Chondrocyte (in vitro differentiated cells): ENCODE measurements around the gene MARVELD3. TPM values are rescaled to one million over a fixed set of nuclear protein-coding genes. Genes with fewer than 3 reads are reported as not detected.
A peak's percentile ranks its signal among the peaks of the same experiment; 100 is the strongest.

ENCODE experiments used
- DNase-seq: peaks from one replicate; pipeline ENCODE4 v3.0.0; 2021; ENCODE audit warnings: mixed read lengths, low spot score
- H3K27ac Mint-ChIP-seq: one replicate; pipeline ENCODE4 v1.8.0; 2021; ENCODE audit warnings: mild to moderate bottlenecking, moderate library complexity, mixed read lengths; ENCODE audit not compliant: unreplicated experiment
- H3K27me3 Mint-ChIP-seq: 2 replicates; pipeline ENCODE4 v1.8.0; 2021; ENCODE audit warnings: low read depth, mixed read lengths
- H3K36me3 Mint-ChIP-seq: 2 replicates; pipeline ENCODE4 v1.8.0; 2021; ENCODE audit warnings: low read depth, mixed read lengths
- H3K4me1 Mint-ChIP-seq: 2 replicates; pipeline ENCODE4 v1.8.0; 2021; ENCODE audit warnings: low read depth, mild to moderate bottlenecking, mixed read lengths
- H3K4me3 Mint-ChIP-seq: one replicate; pipeline ENCODE4 v1.8.0; 2021; ENCODE audit warnings: mild to moderate bottlenecking, moderate library complexity, mixed read lengths; ENCODE audit not compliant: unreplicated experiment
- H3K9me3 Mint-ChIP-seq: 2 replicates; pipeline ENCODE4 v1.8.0; 2021; ENCODE audit warnings: low read depth, mixed read lengths
- total RNA-seq: library from RNA; stranded (reverse); gene quantifications from 3 replicates; pipeline ENCODE4 v1.2.1, GENCODE V29; 2021
- TF ChIP-seq, protein P1 (sequence below): fragments of 200-600 bp; sonication (generic); IDR thresholded peaks from 2 replicates; pipeline ENCODE4 v1.5.0; 2021; ENCODE audit warnings: antibody characterized with exemption, mild to moderate bottlenecking, moderate library complexity

MARVELD3 gene
- total RNA-seq, 1 donor from 2014 or later = 2.4 TPM

DNA sequence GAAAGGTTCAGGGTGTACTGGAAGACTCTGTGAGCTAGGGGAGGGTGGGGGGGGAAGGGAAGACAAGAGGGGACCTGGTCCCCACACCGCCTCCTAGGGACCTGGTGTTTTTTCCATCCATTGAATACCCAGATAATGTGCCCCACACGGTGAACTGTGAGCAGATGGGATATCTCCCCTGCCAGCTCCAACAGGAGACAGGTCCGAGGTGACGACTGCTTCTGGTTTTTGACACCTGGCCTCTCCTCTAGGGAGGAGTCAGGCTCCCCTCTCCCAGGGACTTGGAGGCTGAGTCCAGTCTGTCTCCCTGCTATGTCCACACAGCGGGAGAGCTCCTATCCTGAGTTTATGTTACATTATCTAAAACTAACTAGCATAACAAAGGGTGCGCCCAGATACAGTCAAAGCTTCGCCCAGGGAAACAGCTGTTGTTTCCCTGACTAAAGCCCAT is 1.8 kb downstream of the MARVELD3 start:
- Mint-ChIP-seq H3K4me1 (peaks cover 21% of the 10 kb centered on the region), H3K27me3 (no peaks in the 10 kb centered on the region), H3K27ac (no peak overlapping the region), H3K36me3 (no peaks in the 10 kb centered on the region), H3K4me3 (no peak overlapping the region), H3K9me3 (no peaks in the 10 kb centered on the region)
- TF ChIP-seq, protein P1, sequence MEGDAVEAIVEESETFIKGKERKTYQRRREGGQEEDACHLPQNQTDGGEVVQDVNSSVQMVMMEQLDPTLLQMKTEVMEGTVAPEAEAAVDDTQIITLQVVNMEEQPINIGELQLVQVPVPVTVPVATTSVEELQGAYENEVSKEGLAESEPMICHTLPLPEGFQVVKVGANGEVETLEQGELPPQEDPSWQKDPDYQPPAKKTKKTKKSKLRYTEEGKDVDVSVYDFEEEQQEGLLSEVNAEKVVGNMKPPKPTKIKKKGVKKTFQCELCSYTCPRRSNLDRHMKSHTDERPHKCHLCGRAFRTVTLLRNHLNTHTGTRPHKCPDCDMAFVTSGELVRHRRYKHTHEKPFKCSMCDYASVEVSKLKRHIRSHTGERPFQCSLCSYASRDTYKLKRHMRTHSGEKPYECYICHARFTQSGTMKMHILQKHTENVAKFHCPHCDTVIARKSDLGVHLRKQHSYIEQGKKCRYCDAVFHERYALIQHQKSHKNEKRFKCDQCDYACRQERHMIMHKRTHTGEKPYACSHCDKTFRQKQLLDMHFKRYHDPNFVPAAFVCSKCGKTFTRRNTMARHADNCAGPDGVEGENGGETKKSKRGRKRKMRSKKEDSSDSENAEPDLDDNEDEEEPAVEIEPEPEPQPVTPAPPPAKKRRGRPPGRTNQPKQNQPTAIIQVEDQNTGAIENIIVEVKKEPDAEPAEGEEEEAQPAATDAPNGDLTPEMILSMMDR = peak; percentile 12
- DNase-seq = no peak

DNA sequence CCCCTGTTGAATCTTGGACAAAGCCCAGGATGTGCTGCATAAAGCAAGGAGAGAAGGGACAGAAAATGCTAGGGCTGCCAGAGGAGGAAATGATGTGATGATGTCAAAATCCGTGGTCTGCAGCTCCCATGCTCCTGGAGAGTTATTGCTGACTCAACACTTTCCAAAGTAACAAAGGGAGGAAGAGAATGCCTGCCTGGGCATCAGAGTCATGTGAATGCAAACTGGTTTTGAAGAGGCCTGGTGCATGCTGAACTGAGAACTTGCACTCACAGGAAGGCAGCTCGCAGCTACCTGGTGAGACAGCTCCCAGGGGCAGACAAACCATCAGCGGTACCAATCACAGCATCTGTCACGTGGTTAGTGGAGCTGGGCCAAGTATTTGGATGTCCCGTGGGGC is 2.8 kb downstream of the MARVELD3 start:
- Mint-ChIP-seq H3K4me3 (no peak overlapping the region), H3K27me3 (no peaks in the 10 kb centered on the region), H3K9me3 (no peaks in the 10 kb centered on the region), H3K4me1 (peaks cover 21% of the 10 kb centered on the region), H3K27ac (peak overlapping the region; percentile 81), H3K36me3 (peaks cover 1% of the 10 kb centered on the region)
- TF ChIP-seq, protein P1 = no peak
- DNase-seq = no peak

DNA sequence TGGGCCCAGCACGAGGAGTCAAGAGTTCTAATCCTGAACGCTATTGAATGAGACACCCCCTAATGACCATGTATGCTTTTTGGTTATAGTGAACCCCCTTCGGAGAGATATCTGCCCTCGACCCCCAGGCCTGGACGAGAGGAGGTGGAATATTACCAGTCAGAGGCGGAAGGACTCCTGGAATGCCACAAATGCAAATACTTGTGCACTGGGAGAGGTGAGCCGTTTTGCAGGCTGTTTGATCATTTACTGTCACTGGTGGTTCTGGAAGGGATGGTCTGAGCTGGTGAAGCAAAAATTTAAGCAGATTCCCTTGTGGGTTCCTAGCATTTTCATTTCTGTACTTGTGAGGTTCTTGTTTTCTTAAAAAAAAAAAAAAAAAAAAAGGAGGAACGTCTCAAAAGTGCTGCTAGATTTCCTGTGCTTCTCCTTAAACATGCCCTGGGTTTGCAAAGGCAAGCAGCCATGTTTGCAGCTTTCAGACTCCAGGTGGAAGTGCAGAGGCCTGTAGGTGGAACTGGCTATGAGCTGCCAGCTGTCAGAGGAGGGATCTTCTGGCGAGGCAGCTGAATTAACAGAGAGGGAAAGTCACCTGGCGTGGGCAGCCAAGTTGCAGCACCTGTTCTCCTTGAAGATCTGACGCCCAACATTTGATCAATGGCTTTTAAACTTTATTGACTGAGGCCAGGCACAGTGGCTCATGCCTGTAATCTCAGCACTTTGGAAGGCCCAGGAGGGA is 3.5 kb downstream of the MARVELD3 start:
- DNase-seq = no peak
- H3K4me3 Mint-ChIP-seq = no peak overlapping the region
- no peaks in the 10 kb centered on the region for H3K27me3 Mint-ChIP-seq
- H3K36me3 Mint-ChIP-seq = peaks cover 1% of the 10 kb centered on the region
- peak overlapping the region; percentile 81 for H3K27ac Mint-ChIP-seq
- no peaks in the 10 kb centered on the region for H3K9me3 Mint-ChIP-seq
- peaks cover 21% of the 10 kb centered on the region for H3K4me1 Mint-ChIP-seq
- TF ChIP-seq, protein P1 = no peak

DNA sequence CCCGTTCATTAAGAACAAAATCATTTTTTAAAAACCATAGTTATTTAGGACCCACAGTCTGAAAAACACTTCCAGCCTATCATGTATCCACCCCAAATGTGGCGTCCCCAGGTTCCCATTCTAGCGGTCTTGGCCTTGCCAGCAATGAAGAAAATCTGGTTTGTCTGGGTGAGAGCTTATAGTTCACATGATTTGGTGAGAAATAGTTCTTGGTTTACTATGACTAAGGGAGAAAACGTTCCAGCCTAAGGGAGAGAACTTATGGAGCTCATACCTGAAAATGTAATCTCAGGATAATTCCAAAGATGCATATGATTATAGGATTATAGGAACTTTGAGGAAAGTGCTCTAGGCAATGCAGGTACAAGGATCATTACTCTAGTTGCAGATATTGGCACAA is 4.8 kb downstream of the MARVELD3 start:
- no peaks in the 10 kb centered on the region for H3K9me3 Mint-ChIP-seq
- peaks cover 21% of the 10 kb centered on the region for H3K4me1 Mint-ChIP-seq
- TF ChIP-seq, protein P1 = no peak
- no peak overlapping the region for H3K27ac Mint-ChIP-seq
- no peak overlapping the region for H3K4me3 Mint-ChIP-seq
- DNase-seq = no peak
- peaks cover 1% of the 10 kb centered on the region for H3K36me3 Mint-ChIP-seq
- no peaks in the 10 kb centered on the region for H3K27me3 Mint-ChIP-seq

DNA sequence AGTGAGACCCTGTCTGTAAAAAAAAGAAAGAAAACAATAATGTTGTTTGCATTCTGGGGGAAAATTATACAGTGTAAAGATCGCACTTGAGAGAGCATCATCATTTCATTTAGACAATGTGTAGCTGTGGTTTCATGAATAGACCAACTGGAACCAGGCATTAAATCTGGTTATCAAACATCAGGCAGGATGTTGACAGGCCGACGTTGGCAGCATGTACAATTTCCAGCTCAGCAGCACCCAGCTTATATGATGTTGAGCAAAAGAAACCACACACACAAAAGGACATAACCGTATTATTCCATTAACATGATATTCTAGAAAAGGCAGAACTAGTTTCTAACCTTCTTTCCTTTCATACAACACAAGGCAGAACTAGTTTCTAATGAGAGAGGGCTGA is 5.8 kb downstream of the MARVELD3 start:
- DNase-seq = no peak
- H3K9me3 Mint-ChIP-seq = no peaks in the 10 kb centered on the region
- no peak overlapping the region for H3K4me3 Mint-ChIP-seq
- no peak overlapping the region for H3K27ac Mint-ChIP-seq
- H3K4me1 Mint-ChIP-seq = peaks cover 21% of the 10 kb centered on the region
- H3K36me3 Mint-ChIP-seq = peaks cover 1% of the 10 kb centered on the region
- H3K27me3 Mint-ChIP-seq = no peaks in the 10 kb centered on the region
- TF ChIP-seq, protein P1 = no peak
